ENCODE results near the gene TMEM116.
"Not testable (repeated sequence)": the region's sequence is repeated elsewhere in the genome, so short reads cannot be mapped to it uniquely, and the experiment has no call there.

The TMEM116 gene

DNA sequence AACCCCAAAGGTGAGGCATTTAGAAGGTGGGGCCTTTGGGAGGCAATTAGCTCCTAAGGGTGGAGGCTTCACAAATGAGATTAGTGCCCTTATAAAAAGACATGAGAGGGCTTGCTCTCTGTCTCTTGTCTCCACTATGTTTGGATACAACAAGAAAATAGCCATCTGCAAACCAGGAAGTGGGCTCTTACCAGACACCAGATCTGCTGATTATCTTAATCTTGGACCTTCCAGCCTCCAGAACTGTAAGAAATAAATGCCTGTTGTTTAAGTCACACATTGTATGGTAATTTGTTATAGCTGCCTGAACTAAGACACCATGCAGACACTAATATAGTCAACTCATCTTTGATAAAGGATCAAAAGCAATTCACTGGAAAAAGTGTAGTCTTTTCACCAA is 34.4 kb downstream of the TMEM116 start:
- DNase-seq, result no peak

DNA sequence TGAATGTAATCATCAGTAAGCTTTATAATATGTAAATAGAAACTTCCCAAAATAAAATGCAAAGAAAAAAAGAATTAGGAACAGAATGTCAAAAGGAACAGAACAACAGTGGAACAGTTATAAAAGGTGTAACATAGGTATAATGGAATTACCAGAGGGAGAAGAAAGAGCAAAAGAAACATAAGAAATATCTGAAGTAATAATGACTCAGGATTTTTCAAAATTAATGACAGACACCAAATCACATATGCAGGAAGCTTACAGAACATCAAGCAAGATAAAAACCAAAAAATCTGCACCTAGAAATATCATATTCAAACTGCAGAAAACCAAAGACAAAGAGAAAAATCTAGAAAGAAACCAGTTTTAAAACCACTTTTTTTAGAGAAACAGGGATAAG is 36.1 kb downstream of the TMEM116 start:
- DNase-seq, result no peak

DNA sequence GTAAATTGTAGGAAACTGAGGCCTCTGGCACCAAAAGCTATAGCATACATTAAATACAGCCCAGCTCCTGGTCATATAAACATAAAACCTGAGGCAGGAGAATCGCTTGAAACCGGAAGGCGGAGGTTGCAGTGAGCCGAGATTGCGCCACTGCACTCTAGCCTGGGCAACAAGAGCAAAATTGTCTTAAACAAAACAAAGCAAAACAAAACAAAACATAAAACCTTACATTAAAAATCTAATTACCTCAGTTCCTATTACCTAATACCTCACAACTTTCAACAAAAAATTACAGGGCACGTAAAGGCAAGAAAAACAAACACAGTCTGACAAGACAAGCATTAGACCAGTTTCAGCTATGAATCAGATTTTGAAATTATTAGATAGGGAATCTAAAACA is 36.7 kb downstream of the TMEM116 start:
- no peak for DNase-seq

DNA sequence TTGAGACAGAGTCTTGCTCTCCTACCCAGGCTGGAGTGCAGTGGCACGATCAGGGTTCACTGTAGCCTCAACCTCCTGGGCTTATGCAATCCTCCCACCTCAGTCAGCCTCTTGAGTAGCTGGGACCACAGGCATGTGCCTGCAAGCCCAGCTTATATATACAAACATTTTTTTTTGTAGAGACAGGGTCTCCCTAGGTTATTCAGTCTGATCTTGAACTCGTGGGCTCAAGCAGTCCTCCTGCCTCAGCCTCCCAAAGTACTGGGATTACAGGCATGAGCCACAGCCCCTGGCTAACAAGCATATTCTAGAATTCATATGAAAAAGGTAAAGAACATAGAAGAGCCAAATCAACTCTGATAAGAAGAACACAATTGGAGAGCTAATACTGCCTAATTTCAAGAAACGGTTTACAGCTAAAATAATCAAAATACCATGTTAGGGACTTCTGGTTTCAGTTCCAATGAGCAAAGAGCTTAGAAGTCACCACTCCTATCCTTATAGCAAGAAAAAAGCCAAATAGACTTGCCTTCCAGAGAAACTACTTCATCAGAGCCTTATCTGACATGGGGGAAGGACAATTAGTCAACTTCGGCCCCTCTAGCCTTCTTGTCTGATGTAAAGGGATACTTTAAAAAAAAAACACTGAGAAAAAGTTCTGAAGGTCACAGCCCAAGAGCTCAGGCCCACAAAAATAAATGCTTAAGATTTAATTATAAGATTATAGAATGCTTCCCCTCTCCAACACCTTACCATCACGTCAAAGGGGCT is 37.6 kb downstream of the TMEM116 start:
- DNase-seq, result no peak

DNA sequence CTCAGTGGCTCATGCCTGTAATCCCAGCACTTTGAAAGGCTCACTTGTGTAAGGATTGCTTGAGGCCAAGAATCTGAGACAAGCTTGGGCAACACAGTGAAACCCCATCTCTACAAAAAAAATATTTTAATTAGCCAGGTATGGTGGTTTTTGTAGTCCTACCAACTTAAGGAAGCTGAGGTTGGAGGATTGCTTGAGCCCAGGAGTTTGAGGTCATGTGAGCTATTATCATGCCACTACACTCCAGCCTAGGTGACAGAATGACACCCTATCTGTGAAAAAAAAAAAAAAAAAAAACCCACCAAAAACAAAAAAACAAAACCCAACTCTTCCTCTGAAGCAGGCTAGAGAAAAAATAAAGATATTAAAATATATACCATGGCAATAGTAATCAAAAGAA is 41.2 kb downstream of the TMEM116 start:
- no peak for DNase-seq

DNA sequence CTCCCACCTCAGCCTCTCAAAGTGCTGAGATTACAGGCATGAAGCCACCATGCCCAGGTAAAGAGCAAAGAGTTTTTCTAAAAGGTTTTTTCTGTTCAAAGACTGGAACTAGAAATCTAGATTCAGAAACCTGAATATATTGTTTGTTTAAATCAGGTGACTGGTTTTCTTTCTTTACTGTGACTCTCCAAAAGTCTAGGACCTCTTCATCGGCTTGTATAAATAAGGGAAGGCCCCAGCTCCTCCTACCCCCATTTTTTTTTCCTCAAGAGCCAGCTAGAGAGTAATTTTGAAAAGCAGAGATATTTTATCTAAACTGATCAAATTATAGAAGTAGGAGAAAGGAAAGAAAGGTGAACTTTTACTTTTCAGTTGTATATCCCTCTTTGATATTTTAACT is 48.0 kb downstream of the TMEM116 start:
- DNase-seq, result no peak

DNA sequence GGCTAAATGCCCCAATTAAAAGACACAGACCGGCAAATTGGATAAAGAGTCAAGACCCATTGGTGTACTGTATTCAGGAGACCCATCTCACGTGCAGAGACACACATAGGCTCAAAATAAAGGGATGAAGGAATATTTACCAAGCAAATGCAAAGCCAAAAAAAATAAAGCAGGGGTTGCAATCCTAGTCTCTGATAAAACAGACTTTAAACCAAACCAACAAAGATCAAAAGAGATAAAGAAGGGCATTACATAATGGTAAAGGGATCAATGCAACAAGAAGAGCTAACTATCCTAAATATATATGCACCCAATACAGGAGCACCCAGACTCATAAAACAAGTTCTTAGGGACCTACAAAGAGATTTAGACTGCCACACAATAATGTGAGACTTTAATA is 53.4 kb downstream of the TMEM116 start:
- DNase-seq, result not testable (repeated sequence)

DNA sequence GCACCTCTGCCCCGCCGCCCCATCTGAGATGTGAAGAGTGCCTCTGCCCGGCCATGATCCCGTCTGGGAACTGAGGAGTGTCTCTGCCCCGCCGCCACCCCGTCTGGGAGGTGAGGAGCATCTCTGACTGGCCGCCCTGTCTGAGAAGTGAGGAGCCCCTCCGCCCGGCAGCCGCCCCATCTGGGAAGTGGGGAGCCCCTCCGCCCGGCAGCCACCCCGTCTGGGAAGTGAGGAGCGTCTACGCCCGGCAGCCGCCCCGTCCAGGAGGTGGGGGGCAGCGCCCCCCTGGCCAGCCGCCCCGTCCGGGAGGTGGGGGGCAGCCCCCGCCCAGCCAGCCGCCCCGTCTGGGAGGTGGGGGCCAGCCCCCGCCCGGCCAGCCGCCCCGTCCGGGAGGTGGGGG is 55.7 kb downstream of the TMEM116 start:
- DNase-seq, result not testable (repeated sequence)

DNA sequence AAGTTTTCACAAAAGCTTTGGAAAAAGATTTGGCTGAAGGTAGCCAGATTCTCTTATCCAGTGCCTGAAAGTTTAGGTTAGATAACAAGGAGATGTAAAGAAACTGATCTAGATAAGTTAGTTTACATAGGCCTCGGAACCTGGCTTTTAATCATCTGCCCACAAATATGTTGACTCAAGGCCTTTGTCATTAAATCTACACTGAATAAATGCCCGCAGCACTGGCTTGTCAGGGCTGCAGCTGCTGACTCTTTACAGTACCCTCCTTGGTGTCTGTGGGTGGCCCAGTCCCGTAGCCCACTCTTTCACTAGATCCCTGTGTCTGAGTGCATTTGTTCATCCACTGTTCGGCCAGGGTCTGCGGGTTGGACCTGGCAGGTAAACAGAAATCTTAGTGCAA is 58.0 kb downstream of the TMEM116 start:
- no peak for DNase-seq

DNA sequence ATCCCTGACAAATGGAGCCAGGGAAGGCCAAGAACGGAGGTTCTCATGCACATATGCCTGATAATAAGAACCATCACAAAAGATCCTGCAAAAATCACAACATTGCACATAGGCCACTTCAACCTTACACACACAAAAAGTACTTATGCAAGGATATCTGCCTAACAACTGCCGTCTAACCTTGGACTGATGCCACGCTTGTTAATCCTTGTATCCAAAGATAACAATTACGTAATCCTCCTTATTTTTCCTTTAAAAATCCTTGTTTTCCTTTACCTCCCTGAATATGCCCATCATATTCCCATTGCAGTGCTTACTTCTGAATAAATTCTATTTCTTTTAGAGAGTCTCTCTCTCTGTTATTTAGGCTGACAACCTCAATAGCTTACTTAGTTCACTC is 59.5 kb downstream of the TMEM116 start:
- DNase-seq, result no peak

DNA sequence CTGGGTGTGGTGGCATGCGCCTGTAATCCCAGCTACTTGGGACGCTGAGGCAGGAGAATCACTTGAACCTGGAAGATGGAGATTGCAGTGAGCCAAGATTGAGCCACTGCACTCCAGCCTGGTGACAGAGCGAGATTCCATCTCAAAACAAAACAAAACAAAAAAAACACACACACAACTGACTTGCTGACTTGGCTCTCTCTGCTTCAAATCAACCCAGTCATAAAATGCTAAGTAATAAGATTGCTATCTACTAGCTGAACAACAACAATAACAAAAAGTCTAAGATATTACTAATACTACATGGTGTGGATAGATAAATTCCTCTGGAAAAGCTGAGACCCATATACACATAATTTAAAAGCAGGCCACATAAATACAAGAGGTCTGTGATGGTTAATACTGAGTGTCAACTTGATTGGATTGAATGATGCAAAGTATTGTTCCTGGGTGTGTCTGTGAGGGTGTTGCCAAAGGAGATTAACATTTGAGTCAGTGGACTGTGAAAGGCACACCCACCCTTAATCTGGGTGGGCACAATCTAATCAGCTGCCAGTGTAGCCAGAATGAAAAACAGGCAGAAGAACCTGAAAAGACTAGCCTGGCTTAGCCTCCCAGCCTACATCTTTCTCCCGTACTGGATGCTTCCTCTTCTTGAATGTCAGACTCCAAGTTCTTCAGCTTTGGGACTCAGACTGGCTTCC is 60.7 kb downstream of the TMEM116 start:
- DNase-seq, result not testable (repeated sequence)

DNA sequence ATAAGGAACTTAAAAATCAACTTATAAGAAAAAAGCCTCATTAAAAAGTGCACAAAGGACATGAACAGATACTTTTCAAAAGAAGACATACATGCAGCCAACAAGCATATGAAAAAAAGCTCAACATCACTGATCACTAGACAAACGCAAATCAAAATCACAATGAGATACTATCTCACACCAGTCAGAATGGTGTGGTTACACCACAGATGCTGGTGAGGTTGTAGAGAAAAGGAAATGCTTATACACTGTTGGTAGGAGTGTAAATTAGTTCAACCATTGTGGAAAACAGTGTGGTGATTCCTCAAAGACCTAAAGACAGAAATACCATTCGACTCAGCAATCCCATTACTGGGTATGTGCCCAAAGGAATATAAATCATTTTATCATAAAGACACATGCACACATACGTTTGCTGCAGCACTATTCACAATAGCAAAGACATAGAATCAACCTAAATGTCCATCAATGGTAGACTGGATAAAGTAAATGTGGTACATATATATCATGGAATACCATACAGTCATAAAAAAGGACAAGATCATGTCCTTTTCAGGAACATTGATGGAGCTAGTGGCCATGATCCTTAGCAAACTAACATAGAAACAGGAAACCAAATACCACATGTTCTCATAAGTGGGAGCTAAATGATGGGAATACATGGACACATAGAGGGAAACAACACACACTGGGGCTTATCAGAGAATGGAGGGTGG is 61.8 kb downstream of the TMEM116 start:
- DNase-seq, result not testable (repeated sequence)

DNA sequence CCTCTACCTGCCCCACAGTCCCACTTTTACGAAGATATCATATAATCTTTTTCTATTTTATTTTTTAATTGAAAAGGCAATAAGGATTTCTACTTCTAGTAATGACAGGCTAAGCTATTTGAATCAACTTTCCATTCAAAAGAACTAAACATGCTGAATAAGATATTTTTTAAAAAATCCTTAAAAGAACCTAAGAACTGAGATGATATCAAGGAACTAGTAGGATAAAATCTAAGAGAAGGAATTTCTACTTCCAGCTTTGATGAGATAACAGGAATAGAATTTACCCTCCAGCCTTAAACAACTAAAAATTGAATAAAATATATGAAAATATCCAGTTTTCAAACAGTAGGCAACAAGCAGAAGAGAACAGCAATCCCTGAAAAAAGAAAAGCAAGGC is 69.0 kb downstream of the TMEM116 start:
- DNase-seq, result no peak

DNA sequence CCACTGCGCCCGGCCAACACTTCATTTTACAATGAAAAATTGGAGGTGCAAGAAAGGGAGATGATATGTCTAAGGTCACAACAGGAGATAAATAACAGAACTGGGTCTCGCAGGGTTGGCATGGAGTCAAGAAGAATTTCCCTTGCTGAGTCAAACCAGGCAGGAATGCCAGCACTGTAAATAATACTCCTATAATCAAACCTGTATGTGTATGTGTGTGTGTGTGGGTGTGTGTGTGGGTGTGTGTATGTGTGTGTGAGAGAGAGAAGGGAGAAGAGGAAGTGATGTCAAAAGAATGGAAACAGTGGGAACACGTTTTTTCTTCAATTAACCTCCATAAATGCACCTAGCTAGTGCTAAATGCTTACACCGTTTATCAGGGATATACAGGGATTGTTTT is 70.4 kb downstream of the TMEM116 start:
- DNase-seq, result no peak

DNA sequence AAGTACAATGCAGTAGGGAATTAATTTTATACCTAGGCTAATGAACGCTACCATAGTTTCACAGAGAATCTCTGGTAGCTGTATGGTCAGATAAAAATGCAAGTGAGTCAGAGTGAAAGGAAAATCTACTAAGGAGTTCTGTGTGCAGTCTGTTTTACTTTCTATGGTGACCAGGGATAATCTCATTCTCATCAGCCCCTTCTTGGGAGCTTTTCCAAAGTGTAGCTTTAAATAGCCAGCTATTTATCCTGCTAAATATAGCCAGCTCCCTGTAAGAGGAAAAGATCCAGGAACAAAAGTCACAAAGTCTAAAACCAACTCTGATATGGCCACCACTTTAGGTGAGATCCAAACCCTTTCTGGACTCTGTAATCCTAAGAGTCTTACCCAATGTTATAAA is 75.5 kb downstream of the TMEM116 start:
- DNase-seq, result no peak

DNA sequence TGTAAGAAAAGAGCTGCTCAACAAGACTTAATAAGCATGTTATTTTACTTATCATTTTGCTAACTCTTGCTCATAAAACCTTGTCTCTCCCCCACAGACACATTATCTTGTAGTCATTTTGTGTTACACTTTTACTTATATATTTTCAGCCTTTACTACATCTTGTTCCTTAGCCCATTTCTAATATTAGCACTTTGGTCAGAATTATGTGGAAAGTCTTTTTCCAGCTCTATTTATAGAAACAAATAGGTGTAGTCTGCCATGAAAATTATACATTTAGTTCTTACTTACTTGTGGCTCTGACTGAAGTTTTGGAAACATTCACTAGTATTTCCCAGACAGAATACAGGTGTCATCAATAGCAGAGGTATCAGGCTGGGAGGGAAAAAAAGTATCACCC is 76.1 kb downstream of the TMEM116 start:
- DNase-seq, result no peak

DNA sequence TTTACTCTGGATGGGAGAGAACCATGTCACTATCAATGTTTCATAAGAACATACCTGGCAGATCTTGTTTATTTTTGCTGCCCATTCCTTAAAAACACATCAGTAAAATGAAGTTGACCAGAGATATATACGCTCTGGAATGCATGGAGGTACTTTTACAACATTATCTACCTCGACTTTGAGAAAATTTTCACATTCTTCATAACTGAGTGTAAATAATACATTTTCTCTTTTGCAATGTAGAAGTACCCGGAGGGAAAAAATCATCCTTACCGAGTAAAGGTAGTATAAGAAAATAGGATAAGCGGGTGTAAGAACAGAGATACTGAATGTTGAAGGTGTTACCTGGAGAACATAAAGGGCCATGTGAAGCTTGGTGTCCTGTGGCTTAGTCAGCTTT is 80.7 kb downstream of the TMEM116 start:
- DNase-seq, result no peak

DNA sequence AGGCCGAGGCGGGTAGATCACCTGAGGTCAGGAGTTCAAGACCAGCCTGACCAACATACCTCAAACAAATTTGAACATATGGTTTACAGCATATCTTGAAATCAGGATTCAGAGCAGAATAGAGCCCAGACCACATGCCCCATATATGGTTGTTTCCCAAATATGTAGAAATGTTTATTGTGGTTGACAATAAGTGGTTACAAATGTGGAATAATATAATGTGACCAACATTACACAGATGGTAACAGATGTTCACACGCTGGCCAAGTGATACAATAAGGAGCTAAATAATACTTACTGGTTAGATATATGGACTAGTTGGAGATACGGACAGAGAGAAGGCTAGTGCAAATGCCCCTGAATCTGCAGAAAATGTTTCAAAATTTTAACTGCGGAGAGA is 85.6 kb downstream of the TMEM116 start:
- DNase-seq, result no peak

DNA sequence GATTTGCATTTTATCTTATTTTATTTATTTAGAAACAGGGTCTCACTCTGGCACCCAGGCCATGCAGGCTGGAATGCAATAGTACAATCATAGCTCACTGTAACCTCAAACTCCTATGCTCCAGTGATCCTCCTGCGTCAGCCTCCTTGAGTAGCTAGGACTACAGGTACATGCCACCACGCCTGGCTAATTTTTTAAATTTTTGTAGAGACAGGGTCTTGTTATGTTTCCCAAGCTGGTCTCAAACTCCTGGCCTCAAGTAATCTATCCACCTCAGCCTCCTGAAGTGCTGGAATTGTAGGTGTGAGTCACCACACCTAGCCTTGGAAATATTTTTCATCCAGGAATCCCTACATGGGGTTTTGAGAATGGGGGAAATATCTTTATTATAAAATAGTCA is 86.3 kb downstream of the TMEM116 start:
- no peak for DNase-seq

DNA sequence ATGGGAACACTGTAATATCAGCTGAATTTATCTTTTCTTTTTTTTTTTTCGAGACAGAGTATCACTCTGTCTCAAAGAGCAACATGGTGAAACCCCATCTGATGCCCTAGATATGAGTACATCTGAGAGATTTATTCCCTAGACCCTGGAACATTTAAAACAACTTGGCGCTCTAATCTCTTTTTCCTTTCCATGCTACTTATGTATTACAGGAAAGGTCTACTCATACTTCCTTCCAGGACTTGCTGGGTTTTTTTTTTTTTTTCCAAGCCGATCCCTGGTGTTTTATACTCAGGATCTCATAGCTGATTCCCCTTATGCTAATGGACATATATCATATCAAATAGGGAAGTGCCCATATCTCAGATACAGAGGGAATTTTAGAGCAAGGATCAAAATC is 87.8 kb downstream of the TMEM116 start:
- DNase-seq, result no peak

DNA sequence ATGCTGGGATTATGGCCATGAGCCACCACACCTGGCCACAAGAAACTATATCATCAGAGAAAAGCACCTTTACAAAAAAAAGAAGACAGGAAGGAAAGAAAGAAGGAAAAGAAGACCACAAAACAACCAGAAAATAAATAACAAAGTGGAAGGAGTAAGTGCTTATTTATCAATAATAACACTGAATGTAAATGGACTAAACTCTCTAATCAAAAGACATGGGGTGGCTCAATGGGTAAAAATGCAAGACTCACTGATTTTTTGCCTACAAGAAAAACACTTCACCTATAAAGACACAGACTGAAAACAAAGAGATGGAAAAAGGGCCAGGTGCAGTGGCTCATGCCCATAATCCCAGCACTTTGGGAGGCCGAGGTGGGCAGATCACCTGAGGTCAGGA is 105.2 kb downstream of the TMEM116 start:
- DNase-seq, result no peak

DNA sequence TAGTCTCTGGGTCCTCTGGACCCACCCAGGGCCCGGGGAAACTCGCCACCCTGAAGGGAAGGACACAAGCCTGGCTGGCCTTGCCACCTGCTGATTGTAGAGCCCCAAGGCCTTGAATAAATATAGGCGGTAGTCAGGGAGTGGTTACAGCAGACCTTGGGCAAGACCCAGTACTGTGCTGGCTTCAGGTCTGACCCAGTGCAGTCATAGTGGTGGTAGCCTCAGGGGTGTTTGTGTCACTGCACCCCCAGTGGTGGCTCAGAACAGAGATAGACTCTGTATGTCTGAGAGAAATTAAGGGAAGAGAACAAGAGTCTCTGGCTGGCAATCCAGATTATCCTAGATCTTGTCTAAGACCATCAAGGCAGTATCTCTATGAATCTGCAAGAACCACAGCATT is 107.5 kb downstream of the TMEM116 start:
- no peak for DNase-seq
